ENCODE measurements around the gene OLFM1. TPM values are rescaled to one million over a fixed set of nuclear protein-coding genes. Genes with fewer than 3 reads are reported as not detected.
A peak's percentile ranks its signal among the peaks of the same experiment; 100 is the strongest.

Gene OLFM1
- total RNA-seq = 10 to 100 TPM; 13.5 to 32.8 (median 25.6) TPM

- Histone ChIP-seq H3K27me3 (peaks cover 45% of the 10 kb centered on the region), H3K27ac (peak within 1 kb of the TSS in 2 of 4 donors; percentile 42 to 65), H3K9me3 (no peaks in the 10 kb centered on the region), H3K4me3 (peak within 1 kb of the TSS; percentile 18 to 60), H3K4me1 (peaks cover 0 to 58% (median 28%) of the 10 kb centered on the region in 3 donors), H3K36me3 (peaks cover 0 to 18% of the 10 kb centered on the region in 2 donors)
- ATAC-seq = peak; percentile 84
- TF ChIP-seq CTCF (IDR thresholded peaks at IDR 0.05) (peak in 3 of 4 experiments; percentile 78 to 89 (median 87)), POLR2AphosphoS5 (IDR thresholded peaks at IDR 0.05) (no peak)
- no CpG with 5 or more reads among the region's 40 CpGs for WGBS, 2 donors (ENCODE audit: low coverage in 1 of 2)
These were observed at the start of gene OLFM1 for GRCh38 chr9:135087489-135087792. Gene OLFM1 (plus strand): TSS chr9:135087668. CDS start chr9:135087990, 322 bp downstream.

- H3K27ac ChIP-seq = no peak overlapping the region
- H3K4me3 ChIP-seq = no peak overlapping the region
- TF ChIP-seq EP300 (IDR thresholded peaks at IDR 0.05) (no peak), POLR2AphosphoS5 (IDR thresholded peaks at IDR 0.05) (no peak), POLR2A (IDR thresholded peaks at IDR 0.05) (no peak), CTCF (IDR thresholded peaks at IDR 0.05) (no peak)
- ATAC-seq = no peak
- no peaks in the 10 kb centered on the region for H3K36me3 ChIP-seq
- H3K4me1 ChIP-seq = no peaks in the 10 kb centered on the region
- peaks cover 61% of the 10 kb centered on the region for H3K27me3 ChIP-seq
- 68 to 69% methylated on average over 11 to 13 of the region's 13 CpGs for WGBS, 2 donors (ENCODE audit: low coverage in 1 of 2)
- H3K9me3 ChIP-seq = no peaks in the 10 kb centered on the region
These were observed 49.1 kb upstream of the OLFM1 start for GRCh38 chr9:135038331-135038730.

- no peaks in the 10 kb centered on the region for H3K9me3 ChIP-seq
- no peaks in the 10 kb centered on the region for H3K36me3 ChIP-seq
- no peak overlapping the region for H3K4me3 ChIP-seq
- no peak overlapping the region for H3K27ac ChIP-seq
- TF ChIP-seq EP300 (IDR thresholded peaks at IDR 0.05) (no peak), POLR2AphosphoS5 (IDR thresholded peaks at IDR 0.05) (no peak), POLR2A (IDR thresholded peaks at IDR 0.05) (no peak), CTCF (IDR thresholded peaks at IDR 0.05) (no peak)
- no peak for ATAC-seq
- H3K4me1 ChIP-seq = no peaks in the 10 kb centered on the region
- 67 to 100% methylated on average over 1 of the region's 3 CpGs for WGBS, 2 donors (ENCODE audit: low coverage in 1 of 2)
- peaks cover 56% of the 10 kb centered on the region for H3K27me3 ChIP-seq
These were observed 48.6 kb upstream of the OLFM1 start for GRCh38 chr9:135038826-135039225.

- Histone ChIP-seq H3K4me3 (no peak overlapping the region), H3K27me3 (peaks cover 52% of the 10 kb centered on the region), H3K27ac (no peak overlapping the region), H3K9me3 (no peaks in the 10 kb centered on the region), H3K36me3 (no peaks in the 10 kb centered on the region), H3K4me1 (no peaks in the 10 kb centered on the region)
- WGBS, 2 donors (ENCODE audit: low coverage in 1 of 2) = 59 to 80% methylated on average over 1 to 2 of the region's 14 CpGs
- ATAC-seq = no peak
- TF ChIP-seq EP300 (IDR thresholded peaks at IDR 0.05) = no peak
- no peak for TF ChIP-seq CTCF (IDR thresholded peaks at IDR 0.05)
- no peak for TF ChIP-seq POLR2AphosphoS5 (IDR thresholded peaks at IDR 0.05)
- TF ChIP-seq POLR2A (IDR thresholded peaks at IDR 0.05) = no peak
These were observed 48.1 kb upstream of the OLFM1 start for GRCh38 chr9:135039266-135039870.

- Histone ChIP-seq H3K27ac (no peak overlapping the region), H3K4me3 (no peak overlapping the region), H3K36me3 (no peaks in the 10 kb centered on the region), H3K4me1 (no peaks in the 10 kb centered on the region), H3K9me3 (no peaks in the 10 kb centered on the region), H3K27me3 (peaks cover 54% of the 10 kb centered on the region)
- 71 to 74% methylated on average over 5 to 6 of the region's 9 CpGs for WGBS, 2 donors (ENCODE audit: low coverage in 1 of 2)
- no peak for TF ChIP-seq POLR2A (IDR thresholded peaks at IDR 0.05)
- TF ChIP-seq POLR2AphosphoS5 (IDR thresholded peaks at IDR 0.05) = no peak
- TF ChIP-seq CTCF (IDR thresholded peaks at IDR 0.05) = no peak
- no peak for TF ChIP-seq EP300 (IDR thresholded peaks at IDR 0.05)
- no peak for ATAC-seq
These were observed 47.4 kb upstream of the OLFM1 start for GRCh38 chr9:135039916-135040645.
